HuH-7 (cell line): Measurements from ENCODE around the gene PKP1.

Experiments used
- DNase-seq: peaks from one replicate; pipeline ENCODE4 v3.0.0; 2011; ENCODE audit warnings: low spot score

The PKP1 gene

DNA sequence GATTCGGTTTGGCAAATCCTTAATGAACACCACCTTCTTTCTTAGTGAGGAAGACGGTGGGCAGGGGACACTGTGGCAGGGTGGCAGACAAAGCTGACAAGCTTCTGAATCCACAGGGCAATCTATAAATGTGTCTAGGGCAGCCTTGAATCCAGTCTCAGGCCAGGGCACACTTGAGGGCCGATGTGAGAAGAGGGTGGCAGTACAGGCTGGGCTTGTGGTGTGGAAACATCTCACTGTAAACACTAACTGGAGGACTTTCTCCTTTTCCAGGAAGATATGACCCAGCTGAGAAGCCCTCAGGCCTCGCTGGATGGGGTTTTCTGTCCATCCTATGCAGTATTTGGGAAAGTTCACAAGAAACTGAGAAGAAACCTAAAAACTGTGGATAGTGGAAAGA lies 46.5 kb downstream of the PKP1 start:
- no peak for DNase-seq

DNA sequence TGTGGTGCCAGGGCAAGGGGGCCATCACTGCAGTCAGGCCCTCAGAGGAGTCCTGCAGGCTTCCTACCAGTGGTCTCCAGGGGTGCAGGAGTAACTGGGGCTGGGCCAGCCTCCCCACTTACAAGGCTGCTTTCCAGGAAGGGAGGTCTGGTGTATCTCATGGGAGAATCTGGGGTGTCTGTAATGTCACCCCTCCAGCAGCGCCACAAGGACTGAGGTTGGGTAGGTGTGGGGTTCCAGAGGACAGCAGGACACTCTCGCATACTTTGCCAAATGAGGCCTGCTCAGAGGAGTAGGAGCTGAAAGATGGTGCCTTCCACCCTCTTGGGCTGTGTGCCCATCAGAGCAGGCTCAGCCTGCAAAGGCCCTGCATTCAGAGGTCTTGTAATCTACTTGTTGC lies 47.2 kb downstream of the PKP1 start:
- no peak for DNase-seq

DNA sequence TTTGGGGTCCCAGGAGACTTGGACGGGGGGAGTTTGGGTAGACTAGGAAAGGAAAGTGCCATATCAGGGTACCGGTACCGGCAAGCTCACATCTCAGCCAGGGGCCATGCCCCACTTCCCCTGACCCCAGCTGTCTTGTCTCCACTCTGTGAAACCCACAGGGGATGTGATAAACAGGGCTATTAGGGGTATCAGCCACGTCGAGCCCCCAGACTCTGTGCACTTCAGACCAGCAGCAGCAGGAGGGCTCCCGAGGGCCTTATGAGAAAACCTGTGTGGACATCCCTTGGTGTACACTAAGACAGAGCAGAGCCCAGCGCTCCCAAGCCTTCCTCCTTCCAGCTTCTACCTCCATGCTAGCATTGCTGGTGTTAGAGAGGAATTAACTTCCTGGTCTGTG lies 47.9 kb downstream of the PKP1 start:
- DNase-seq: no peak

GRCh38 chr1:201332021-201332420 lies 48.7 kb downstream of the PKP1 start:
- no peak for DNase-seq

- DNase-seq: no peak
Observed at GRCh38 chr1:201332616-201333335, 49.5 kb downstream of the PKP1 start.

- no peak for DNase-seq
Observed at GRCh38 chr1:201334325-201335173, 51.2 kb downstream of the PKP1 start.

DNA sequence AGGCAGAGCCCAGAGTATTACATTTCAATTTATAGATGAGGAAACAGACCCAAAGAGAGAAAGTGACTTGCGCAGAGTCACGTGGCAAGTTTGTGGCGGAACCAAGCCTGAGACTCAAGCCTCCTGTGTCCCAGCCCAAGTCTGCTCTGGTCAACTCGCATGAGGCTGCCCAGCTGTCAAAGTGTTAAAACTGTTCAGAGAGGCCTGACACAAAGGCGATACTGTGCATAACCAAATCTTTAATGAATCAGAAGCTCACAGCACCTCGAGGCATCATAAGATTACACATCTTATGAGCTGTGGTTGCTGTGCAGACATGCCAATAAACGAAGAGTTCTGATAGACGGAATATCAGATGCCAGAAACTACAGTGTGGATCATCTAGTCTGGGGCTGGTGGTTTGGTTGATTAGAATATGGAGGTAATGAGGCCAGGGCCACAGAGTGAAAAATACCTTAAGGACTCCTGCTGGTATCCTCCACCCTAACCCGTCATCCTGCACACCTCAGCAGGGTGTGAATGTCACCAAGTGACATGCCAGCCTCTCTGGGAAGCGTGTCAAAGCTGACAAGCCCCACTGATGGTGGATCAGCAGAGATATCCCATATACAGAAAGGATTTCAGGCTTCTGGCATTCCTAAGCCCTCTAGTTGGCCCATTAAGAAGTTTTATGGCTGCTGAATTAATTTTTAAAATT lies 52.0 kb downstream of the PKP1 start:
- DNase-seq: no peak

- DNase-seq: no peak
Observed at GRCh38 chr1:201335901-201336300, 52.6 kb downstream of the PKP1 start.

- DNase-seq: no peak
Observed at GRCh38 chr1:201336711-201337450, 53.6 kb downstream of the PKP1 start.

- DNase-seq: no peak
Observed at GRCh38 chr1:201341377-201341776, 58.1 kb downstream of the PKP1 start.

GRCh38 chr1:201344206-201345080 lies 61.1 kb downstream of the PKP1 start:
- DNase-seq: no peak

DNA sequence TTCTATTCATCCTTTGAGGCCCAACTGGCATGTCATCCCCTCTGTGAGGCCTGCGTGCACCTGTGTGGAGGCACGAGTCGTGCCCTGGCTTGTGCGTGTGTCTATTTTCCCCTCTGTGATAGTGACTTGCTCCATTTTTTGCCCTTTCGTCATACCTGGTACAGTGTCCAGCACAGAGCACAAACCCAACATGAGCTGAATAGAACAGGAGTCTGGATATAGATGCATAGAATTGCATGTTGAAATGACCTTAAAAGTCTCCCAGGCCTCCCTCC lies 61.7 kb downstream of the PKP1 start:
- DNase-seq: no peak

- peak; percentile 49 for DNase-seq
Observed at GRCh38 chr1:201346337-201346939, 63.1 kb downstream of the PKP1 start.

DNA sequence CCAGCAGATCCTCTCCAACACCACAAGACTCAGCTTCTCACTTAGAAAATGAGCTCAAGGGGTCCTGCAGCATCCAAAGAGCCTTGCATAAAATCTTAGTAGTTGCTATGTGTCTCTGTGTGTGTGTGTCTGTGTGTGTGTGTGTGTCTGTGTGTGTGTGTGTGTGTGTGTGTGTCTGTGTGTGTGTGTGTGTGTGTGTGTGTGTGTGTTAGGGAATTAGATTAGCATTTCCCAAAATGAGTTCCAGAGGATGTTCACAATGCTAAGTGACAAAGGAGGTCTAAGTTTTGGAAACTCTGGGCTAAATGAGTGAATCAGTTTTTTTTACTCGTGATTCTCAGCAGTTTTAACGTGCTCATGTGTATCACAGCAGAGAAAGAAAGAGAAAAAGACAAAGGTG lies 63.7 kb downstream of the PKP1 start:
- DNase-seq: no peak

- no peak for DNase-seq
Observed at GRCh38 chr1:201347498-201348210, 64.3 kb downstream of the PKP1 start.

GRCh38 chr1:201348211-201348566 lies 64.9 kb downstream of the PKP1 start:
- peak; percentile 74 for DNase-seq

- no peak for DNase-seq
Observed at GRCh38 chr1:201349092-201349491, 65.8 kb downstream of the PKP1 start.

DNA sequence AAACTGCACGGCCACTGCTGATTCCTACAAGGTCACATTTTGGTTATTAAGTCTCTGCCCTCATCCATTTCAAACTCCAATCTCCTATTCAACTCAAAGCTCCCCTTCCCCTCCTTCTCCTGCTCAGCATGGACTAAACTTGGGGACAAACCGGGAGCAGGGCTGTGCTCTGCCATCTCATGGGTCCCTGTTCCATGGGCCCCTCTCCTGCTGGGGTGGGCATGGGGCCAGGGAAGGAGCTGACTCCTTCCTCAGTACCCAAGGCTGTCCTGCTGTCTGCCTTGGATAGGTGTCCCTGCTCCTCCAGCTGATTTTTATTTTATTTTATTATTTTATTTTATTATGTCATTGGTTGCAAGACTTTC lies 67.0 kb downstream of the PKP1 start:
- DNase-seq: no peak

DNA sequence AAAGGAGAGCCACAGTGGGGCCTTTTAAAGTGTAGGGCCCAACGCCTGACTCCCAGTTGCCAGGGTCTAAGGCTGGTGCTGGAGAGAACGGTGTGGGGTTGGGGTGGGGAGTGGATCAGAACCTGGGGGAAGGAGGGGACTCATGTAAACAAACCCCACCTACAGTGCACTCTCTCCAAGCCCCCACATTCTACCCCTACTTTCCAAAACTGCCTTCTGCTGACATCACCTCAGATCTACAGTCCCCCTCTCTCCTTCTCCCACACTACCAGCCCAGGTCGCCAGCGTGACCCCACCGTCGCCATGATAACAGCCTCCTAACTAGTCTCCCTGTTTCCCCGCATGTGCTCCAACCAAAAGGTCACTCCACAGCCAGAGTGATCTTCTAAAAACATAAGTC lies 67.6 kb downstream of the PKP1 start:
- no peak for DNase-seq

DNA sequence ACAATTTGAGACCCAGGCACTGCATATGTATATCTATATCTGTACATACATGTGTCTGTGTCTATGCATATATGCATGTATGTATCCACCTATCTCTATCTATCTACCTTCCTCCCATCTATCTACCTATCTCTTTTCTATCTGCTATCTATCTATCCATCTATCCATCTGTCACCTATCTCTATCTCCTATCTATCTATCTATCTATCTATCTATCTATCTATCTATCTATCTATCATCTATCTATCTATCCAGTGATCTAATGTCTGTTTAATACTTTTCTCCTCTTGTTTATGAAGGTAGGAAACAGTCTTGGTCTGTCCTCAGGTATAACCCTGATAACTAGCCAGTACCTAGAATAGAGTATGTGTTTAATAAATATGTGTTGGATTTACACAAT lies 68.3 kb downstream of the PKP1 start:
- DNase-seq: no peak
